K562 (cell line): Measurements from ENCODE around the gene ZNF442. TPM values are rescaled to one million over a fixed set of nuclear protein-coding genes. Genes with fewer than 3 reads are reported as not detected.

Experiments
- ARID1B ChIP-seq: fragments of 450-650 bp; IDR thresholded peaks from 2 replicates; pipeline ENCODE4 v1.6.1; 2016; ENCODE audit warnings: antibody characterized with exemption, mild to moderate bottlenecking, inconsistent platforms
- CBFA2T2 ChIP-seq: fragments of 450-650 bp; conservative IDR thresholded peaks from 2 replicates; pipeline ENCODE4 v1.6.1; 2017; ENCODE audit warnings: mild to moderate bottlenecking
- CBFA2T3 ChIP-seq: fragments of 450-650 bp; IDR thresholded peaks from 2 replicates; pipeline ENCODE4 v1.6.1; 2017
- DPF2 ChIP-seq: fragments of 450-650 bp; IDR thresholded peaks from 2 replicates; pipeline ENCODE4 v1.6.1; 2016
- EHMT2 ChIP-seq: fragments of 450-650 bp; IDR thresholded peaks from 2 replicates; pipeline ENCODE4 v1.6.1; 2018; ENCODE audit warnings: antibody characterized with exemption
- EP300 ChIP-seq: IDR thresholded peaks from 2 replicates; pipeline ENCODE4 v1.6.1; 2012; ENCODE audit warnings: low read length, improper control_type of control experiment
- HDAC1 ChIP-seq, 2 experiments: fragments of 450-650 bp; IDR thresholded peaks; 2 replicates each; pipeline ENCODE4 v1.6.1; 2016 to 2017; ENCODE audit warnings: inconsistent platforms in 1 of 2, mild to moderate bottlenecking in 1 of 2, moderate library complexity in 1 of 2
- MAX ChIP-seq: sonication (generic); formaldehyde crosslinking; IDR thresholded peaks from 2 replicates; pipeline ENCODE4 v1.9.0; 2022; ENCODE audit warnings: mild to moderate bottlenecking, missing genetic modification reagents
- MEF2D ChIP-seq: conservative IDR thresholded peaks from 2 replicates; pipeline ENCODE4 v1.6.1; 2016; ENCODE audit warnings: low read depth, missing genetic modification characterization, missing compliant biosample characterization
- MEIS2 ChIP-seq: fragments of 450-650 bp; IDR thresholded peaks from 2 replicates; pipeline ENCODE4 v1.6.1; 2014; ENCODE audit warnings: mild to moderate bottlenecking; ENCODE audit not compliant: partially characterized antibody
- MIER1 ChIP-seq: fragments of 450-650 bp; IDR thresholded peaks from 2 replicates; pipeline ENCODE4 v1.6.1; 2016; ENCODE audit warnings: antibody characterized with exemption, mild to moderate bottlenecking, low read depth
- MNT ChIP-seq, 2 experiments: fragments of 450-650 bp; conservative IDR thresholded peaks; 2 replicates each; pipeline ENCODE4 v1.6.1; 2017; ENCODE audit warnings: mild to moderate bottlenecking in 2 of 2, moderate library complexity in 2 of 2
- NCOR1 ChIP-seq: fragments of 450-650 bp; IDR thresholded peaks from 2 replicates; pipeline ENCODE4 v1.6.1; 2016; ENCODE audit warnings: mild to moderate bottlenecking, moderate library complexity
- NRF1 ChIP-seq, 2 experiments: fragments of 450-650 bp; IDR thresholded peaks in 1 of 2; conservative IDR thresholded peaks in 1 of 2; 2 replicates each; pipeline ENCODE4 v1.6.1; 2014; ENCODE audit warnings: mild to moderate bottlenecking in 2 of 2
- POLR2AphosphoS5 ChIP-seq: IDR thresholded peaks from 2 replicates; pipeline ENCODE4 v1.6.1; 2011; ENCODE audit warnings: mild to moderate bottlenecking, low read depth, low read length, moderate library complexity; ENCODE audit not compliant: control insufficient read depth, insufficient read depth
- THRAP3 ChIP-seq: fragments of 450-650 bp; IDR thresholded peaks from 2 replicates; pipeline ENCODE4 v1.6.1; 2016; ENCODE audit warnings: mild to moderate bottlenecking, inconsistent platforms, borderline replicate concordance
- polyA plus RNA-seq, 8 experiments: library from polyadenylated mRNA; depleted of rRNA in 4 of 8; stranded (reverse) in 5 of 8; unstranded in 3 of 8; fragments of >200 nt; fragmentation: Nextera tagmentation in 2 of 8; fragmentation: Illumina TruSeq in 1 of 8; extraction: Ambion mirVana in 2 of 8; extraction: Trizol in 1 of 8; gene quantifications; 2 replicates each; pipeline versions ENCODE4 v1.2.1 to v1.2.3, GENCODE V29; 2011 to 2014; ENCODE audit warnings: inconsistent platforms in 1 of 8, missing spikeins in 1 of 8
- total RNA-seq, 7 experiments: library from RNA; depleted of rRNA in 6 of 7; stranded (reverse); fragments of >200 nt in 6 of 7; fragmentation: Illumina TruSeq in 2 of 7; extraction: Trizol in 2 of 7; gene quantifications; 2 replicates each; pipeline versions ENCODE4 v1.2.1 to v1.2.3, GENCODE V29; 2011 to 2021; ENCODE audit warnings: low replicate concordance in 1 of 7

Gene ZNF442
- total and polyA plus RNA-seq, 9 of the 15 experiments (the other 6 are each of a cell fraction or from before 2014, with no cell fraction given): 1.7 to 7.0 (median 4.1) TPM

- TF ChIP-seq CBFA2T2: peak; percentile 69
- TF ChIP-seq THRAP3: no peak
- 0 out of 2 replicates have a peak, but pooled peaks have one; percentile 33 for TF ChIP-seq MAX
- TF ChIP-seq MEIS2: peak; percentile 78
- peak; percentile 88 for TF ChIP-seq ARID1B
- TF ChIP-seq EHMT2: peak; percentile 45
- peak; percentile 83 for TF ChIP-seq CBFA2T3
- TF ChIP-seq MEF2D (tag): no peak
- peak; percentile 43 to 55; a peak in 2 of 4 replicates for TF ChIP-seq NRF1 (conservative IDR thresholded peaks at IDR 0.05 in 1 of 2, IDR thresholded peaks at IDR 0.05 in 1 of 2)
- peak; percentile 61 to 77 for TF ChIP-seq MNT (conservative IDR thresholded peaks at IDR 0.05)
- TF ChIP-seq POLR2AphosphoS5: 0 out of 2 replicates have a peak, but pooled peaks have one; percentile 26
- peak in 1 of 2 experiments; percentile 35; a peak in 1 of 4 replicates for TF ChIP-seq HDAC1 (IDR thresholded peaks at IDR 0.05)
- peak; percentile 56 for TF ChIP-seq NCOR1
- peak; percentile 80 for TF ChIP-seq DPF2
- peak; percentile 14; the same call in 1 of the 2 replicates for TF ChIP-seq EP300
- TF ChIP-seq MIER1: no peak
Measured at GRCh38 chr19:12411893-12412292, 46.4 kb upstream of the ZNF442 start (continued).
